Measurements from ENCODE around the gene IER3. TPM values are rescaled to one million over a fixed set of nuclear protein-coding genes. Genes with fewer than 3 reads are reported as not detected.

Gene IER3
- total and polyA plus RNA-seq, 2 of the 13 experiments (the other 11 are each of a cell fraction or from before 2014, with no cell fraction given) = 51.1 to 131 TPM

DNA sequence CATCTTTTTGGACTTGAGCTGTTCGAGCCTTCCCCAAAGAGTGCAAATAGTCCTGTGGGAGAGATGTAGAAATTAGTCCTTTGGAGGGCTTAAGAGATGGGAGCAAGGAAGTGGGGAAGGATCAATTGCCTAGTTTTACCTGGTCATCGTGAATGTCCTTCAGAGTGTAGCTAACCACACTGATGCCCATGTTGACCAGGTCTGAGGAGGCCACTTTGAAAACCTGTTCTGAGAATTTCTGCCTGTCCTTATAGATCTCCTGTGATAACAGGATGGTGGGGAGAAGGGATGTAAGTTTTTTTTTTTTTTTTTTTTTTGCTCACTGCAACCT is 3.8 kb downstream of the IER3 start:
- Histone ChIP-seq H3K79me2 (ENCODE audit: insufficient read depth, low read length) (peaks cover 24% of the 10 kb centered on the region), H3K36me3 (replicated peaks in 1 of 2; ENCODE audit: control insufficient read depth in 1 of 2, insufficient read depth in 2 of 2, low read length in 2 of 2) (peaks cover 9 to 35% of the 10 kb centered on the region in 2 experiments), H4K20me1 (ENCODE audit: insufficient read depth, low read length) (peaks cover 15% of the 10 kb centered on the region), H3K9me3 (ENCODE audit: low read length) (no peaks in the 10 kb centered on the region), H3K4me2 (ENCODE audit: low read depth, low read length) (peak overlapping the region; percentile 25), H3K27me3 (ENCODE audit: control insufficient read depth in 1 of 2, insufficient read depth in 2 of 2, low read length in 2 of 2) (no peaks in the 10 kb centered on the region; a peak in 1 of 5 replicates), H3K4me3 (replicated peaks in 1 of 3; ENCODE audit: insufficient read depth in 1 of 3, low read depth in 2 of 3, low read length in 3 of 3) (no peak overlapping the region), H3K27ac (ENCODE audit: extremely low read length, insufficient read depth, low read length) (peak overlapping the region; percentile 36), H3K9ac (ENCODE audit: insufficient read depth, low read depth, low read length) (peak overlapping the region; percentile 37; the same call in 1 of the 2 replicates), H2AFZ (ENCODE audit: low read length) (no peak overlapping the region), H3K4me1 (ENCODE audit: insufficient read depth, low read length) (peaks cover 64% of the 10 kb centered on the region)
- no peak for DNase-seq (ENCODE audit: low spot score)
- in situ Hi-C loops (cut with HindIII; ENCODE audit: extremely low pct_ligation_motif_present, low pct_unique_long_range_greater_than_20kb) = loop anchor here (5.0 kb wide), 2 partner anchors 87 to 137 kb away; no protein-coding TSS in a partner anchor
- CTCF ChIA-PET (ENCODE audit: low intra/inter-chr PET ratio, low total read pairs) = no interaction called here
- no peak for ATAC-seq
- POLR2A ChIA-PET = interaction anchor here (0.7 to 16.9 kb wide), 17 partner anchors 8 to 125 kb away, joined by 3 to 414 read pairs (median 8); no protein-coding TSS in a partner anchor
- 89% methylated on average over 2 of the region's 2 CpGs for WGBS (ENCODE audit: low lambda C conversion rate)
- intact Hi-C loops (cut with micrococcal nuclease; ENCODE audit: unreplicated experiment) = no loop called here
- TF ChIP-seq RBFOX2 (IDR thresholded peaks at IDR 0.05; ENCODE audit: low read depth, low read length) = no peak
- 0 out of 4 replicates have a peak, but pooled peaks of 1 of the 2 experiments have one; percentile 12 for TF ChIP-seq KLF16 (CRISPR knock-in tag; IDR thresholded peaks at IDR 0.05)
- no peak for TF ChIP-seq ETV6 (CRISPR knock-in tag; conservative IDR thresholded peaks at IDR 0.05)
- TF ChIP-seq PAX8 (CRISPR knock-in tag; IDR thresholded peaks at IDR 0.05; ENCODE audit: borderline replicate concordance) = no peak
- peak; percentile 9; the same call in 1 of the 2 replicates for TF ChIP-seq POLR2G (IDR thresholded peaks at IDR 0.05; ENCODE audit: low read depth, low read length)
- no peak for FAIRE-seq
- no TSS peak for BruUV-seq (replicated peaks)

DNA sequence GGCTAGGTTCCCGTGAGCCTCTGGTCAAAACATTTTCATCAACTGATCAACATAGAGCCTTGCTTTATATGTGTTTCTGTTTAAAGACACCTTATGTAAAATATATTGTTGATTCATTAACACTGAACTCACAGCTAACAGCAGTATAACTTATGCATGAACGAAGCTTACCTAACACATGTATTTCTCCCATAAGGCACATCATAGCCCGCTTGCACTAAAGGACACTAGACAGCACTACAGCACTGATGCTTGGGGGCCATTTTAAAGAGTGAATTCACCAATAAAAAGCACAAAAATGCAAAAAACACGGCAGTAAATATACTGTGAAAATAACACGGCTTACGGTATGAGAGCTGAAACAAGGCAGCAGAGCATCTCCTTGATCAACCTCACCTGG is 5.8 kb downstream of the IER3 start:
- in situ Hi-C loops (cut with HindIII; ENCODE audit: extremely low pct_ligation_motif_present, low pct_unique_long_range_greater_than_20kb) = no loop called here
- H3K9me3 ChIP-seq (ENCODE audit: low read length) = no peaks in the 10 kb centered on the region
- H3K4me2 ChIP-seq (ENCODE audit: low read depth, low read length) = no peak overlapping the region
- peaks cover 7% of the 10 kb centered on the region for H4K20me1 ChIP-seq (ENCODE audit: insufficient read depth, low read length)
- ATAC-seq (no peak), DNase-seq (ENCODE audit: low spot score) (no peak), FAIRE-seq (no peak)
- H2AFZ ChIP-seq (ENCODE audit: low read length) = no peak overlapping the region
- H3K27me3 ChIP-seq (ENCODE audit: control insufficient read depth in 1 of 2, insufficient read depth in 2 of 2, low read length in 2 of 2) = no peaks in the 10 kb centered on the region; a peak in 1 of 5 replicates
- 94% methylated on average over 6 of the region's 6 CpGs for WGBS (ENCODE audit: low lambda C conversion rate)
- no peak overlapping the region for H3K4me3 ChIP-seq (replicated peaks in 1 of 3; ENCODE audit: insufficient read depth in 1 of 3, low read depth in 2 of 3, low read length in 3 of 3)
- POLR2A ChIA-PET = interaction anchor here (1.3 to 16.9 kb wide), 8 partner anchors 10 to 91 kb away, joined by 3 to 414 read pairs (median 16); no protein-coding TSS in a partner anchor
- intact Hi-C loops (cut with micrococcal nuclease; ENCODE audit: unreplicated experiment) = no loop called here
- CTCF ChIA-PET (ENCODE audit: low intra/inter-chr PET ratio, low total read pairs) = no interaction called here
- H3K4me1 ChIP-seq (ENCODE audit: insufficient read depth, low read length) = peaks cover 53% of the 10 kb centered on the region
- H3K36me3 ChIP-seq (replicated peaks in 1 of 2; ENCODE audit: control insufficient read depth in 1 of 2, insufficient read depth in 2 of 2, low read length in 2 of 2) = peaks cover 9 to 46% of the 10 kb centered on the region in 2 experiments
- peaks cover 18% of the 10 kb centered on the region for H3K79me2 ChIP-seq (ENCODE audit: insufficient read depth, low read length)
- H3K9ac ChIP-seq (ENCODE audit: insufficient read depth, low read depth, low read length) = no peak overlapping the region
- H3K27ac ChIP-seq (ENCODE audit: extremely low read length, insufficient read depth, low read length) = no peak overlapping the region
- BruUV-seq (replicated peaks) = no TSS peak
- TF ChIP-seq DPF2 (CRISPR knock-in tag; IDR thresholded peaks at IDR 0.05; ENCODE audit: borderline replicate concordance, low read depth) (no peak), MZF1 (CRISPR knock-in tag; IDR thresholded peaks at IDR 0.05; ENCODE audit: borderline replicate concordance) (no peak), ZNF441 (CRISPR knock-in tag; IDR thresholded peaks at IDR 0.05; ENCODE audit: borderline replicate concordance) (no peak), ZNF292 (CRISPR knock-in tag; IDR thresholded peaks at IDR 0.05; ENCODE audit: borderline replicate concordance, low read depth) (no peak), ZSCAN12 (CRISPR knock-in tag; IDR thresholded peaks at IDR 0.05) (no peak), ZFP36L1 (CRISPR knock-in tag; IDR thresholded peaks at IDR 0.05) (no peak), ZNF713 (CRISPR knock-in tag; IDR thresholded peaks at IDR 0.05) (no peak), FOXK1 (CRISPR knock-in tag; IDR thresholded peaks at IDR 0.05; ENCODE audit: borderline replicate concordance, low read depth) (no peak), TSC22D2 (CRISPR knock-in tag; IDR thresholded peaks at IDR 0.05; ENCODE audit: borderline replicate concordance) (no peak), ZNF615 (CRISPR knock-in tag; IDR thresholded peaks at IDR 0.05; ENCODE audit: borderline replicate concordance) (no peak)
- TF ChIP-seq, protein P1, sequence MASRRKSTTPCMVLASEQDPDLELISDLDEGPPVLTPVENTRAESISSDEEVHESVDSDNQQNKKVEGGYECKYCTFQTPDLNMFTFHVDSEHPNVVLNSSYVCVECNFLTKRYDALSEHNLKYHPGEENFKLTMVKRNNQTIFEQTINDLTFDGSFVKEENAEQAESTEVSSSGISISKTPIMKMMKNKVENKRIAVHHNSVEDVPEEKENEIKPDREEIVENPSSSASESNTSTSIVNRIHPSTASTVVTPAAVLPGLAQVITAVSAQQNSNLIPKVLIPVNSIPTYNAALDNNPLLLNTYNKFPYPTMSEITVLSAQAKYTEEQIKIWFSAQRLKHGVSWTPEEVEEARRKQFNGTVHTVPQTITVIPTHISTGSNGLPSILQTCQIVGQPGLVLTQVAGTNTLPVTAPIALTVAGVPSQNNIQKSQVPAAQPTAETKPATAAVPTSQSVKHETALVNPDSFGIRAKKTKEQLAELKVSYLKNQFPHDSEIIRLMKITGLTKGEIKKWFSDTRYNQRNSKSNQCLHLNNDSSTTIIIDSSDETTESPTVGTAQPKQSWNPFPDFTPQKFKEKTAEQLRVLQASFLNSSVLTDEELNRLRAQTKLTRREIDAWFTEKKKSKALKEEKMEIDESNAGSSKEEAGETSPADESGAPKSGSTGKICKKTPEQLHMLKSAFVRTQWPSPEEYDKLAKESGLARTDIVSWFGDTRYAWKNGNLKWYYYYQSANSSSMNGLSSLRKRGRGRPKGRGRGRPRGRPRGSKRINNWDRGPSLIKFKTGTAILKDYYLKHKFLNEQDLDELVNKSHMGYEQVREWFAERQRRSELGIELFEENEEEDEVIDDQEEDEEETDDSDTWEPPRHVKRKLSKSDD (CRISPR knock-in tag; IDR thresholded peaks at IDR 0.05; ENCODE audit: low read depth) = no peak
- TF ChIP-seq, protein P2, sequence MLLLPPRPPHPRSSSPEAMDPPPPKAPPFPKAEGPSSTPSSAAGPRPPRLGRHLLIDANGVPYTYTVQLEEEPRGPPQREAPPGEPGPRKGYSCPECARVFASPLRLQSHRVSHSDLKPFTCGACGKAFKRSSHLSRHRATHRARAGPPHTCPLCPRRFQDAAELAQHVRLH (CRISPR knock-in tag; IDR thresholded peaks at IDR 0.05; ENCODE audit: borderline replicate concordance, low read depth) = no peak
